NAMALWA (cell line): ENCODE data around the gene TPRG1L.

Source experiments
- DNase-seq: peaks from one replicate; pipeline ENCODE4 v3.0.0-alpha.2; 2015; ENCODE audit warnings: low spot score

Gene TPRG1L

GRCh38 chr1:3663999-3664699 is 39.3 kb downstream of the TPRG1L start:
- DNase-seq: peak; percentile 33

- DNase-seq: peak; percentile 83
Observed at GRCh38 chr1:3664700-3665375, 40.0 kb downstream of the TPRG1L start.

DNA sequence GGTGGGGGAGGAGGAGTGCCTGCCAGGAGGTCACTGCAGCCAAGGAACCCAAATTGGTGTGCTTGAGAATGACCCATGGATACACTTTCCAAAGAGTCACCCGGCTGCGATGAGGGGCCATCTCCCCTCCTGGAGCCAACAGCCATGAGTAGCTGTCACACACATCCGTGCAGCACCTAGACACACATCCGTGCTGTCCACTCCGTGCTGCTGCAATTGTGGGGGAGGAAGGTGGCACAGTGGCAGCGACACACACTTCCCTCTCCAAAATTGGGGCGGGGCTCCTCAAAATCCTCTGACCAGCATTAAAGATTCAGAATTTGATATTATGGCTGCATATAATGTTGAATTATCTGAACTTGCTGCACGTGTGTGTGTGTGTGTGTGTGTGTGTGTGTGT is 43.3 kb downstream of the TPRG1L start:
- no peak for DNase-seq

GRCh38 chr1:3668585-3669300 is 43.9 kb downstream of the TPRG1L start:
- DNase-seq: no peak

GRCh38 chr1:3669421-3669821 is 44.6 kb downstream of the TPRG1L start:
- no peak for DNase-seq

GRCh38 chr1:3669971-3670431 is 45.2 kb downstream of the TPRG1L start:
- DNase-seq: no peak

GRCh38 chr1:3670823-3671265 is 46.0 kb downstream of the TPRG1L start:
- DNase-seq: no peak

- DNase-seq: no peak
Observed at GRCh38 chr1:3671371-3672180, 46.8 kb downstream of the TPRG1L start.

- no peak for DNase-seq
Observed at GRCh38 chr1:3672231-3672970, 47.6 kb downstream of the TPRG1L start.

- no peak for DNase-seq
Observed at GRCh38 chr1:3672971-3673361, 48.2 kb downstream of the TPRG1L start.

DNA sequence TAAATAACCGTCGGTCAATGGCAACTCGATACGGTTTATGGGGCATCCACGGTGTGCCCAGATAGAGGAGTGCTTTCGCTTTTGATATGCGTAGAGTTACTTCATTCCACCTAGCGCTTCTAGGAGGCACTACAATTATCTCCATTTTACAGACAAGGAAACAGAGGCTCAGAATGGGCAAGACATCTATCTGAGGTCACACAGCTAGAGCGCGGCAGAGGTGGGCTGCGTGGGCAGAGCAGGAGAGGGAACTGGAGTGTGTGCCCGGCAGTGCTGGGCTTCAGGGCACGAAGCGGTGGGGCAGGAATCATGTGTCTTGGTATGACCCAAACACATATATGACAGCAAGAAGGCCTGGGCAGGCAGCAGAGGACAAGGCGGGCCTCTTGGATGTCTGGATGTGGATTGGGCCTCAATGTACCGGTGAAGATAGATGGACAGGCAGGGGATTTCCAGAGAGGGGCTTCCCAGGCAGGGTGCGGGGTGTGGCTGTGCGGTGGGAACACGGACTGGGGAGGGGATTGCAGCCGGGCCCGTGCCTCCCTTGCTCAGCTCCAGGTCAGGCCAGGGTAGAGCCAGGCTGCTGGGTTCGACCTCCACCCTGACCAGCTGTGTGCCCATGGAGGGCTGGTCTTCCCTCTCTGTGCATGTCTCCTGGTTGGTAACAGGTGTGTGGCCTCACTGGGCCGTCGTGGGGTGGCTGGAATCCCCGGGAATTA is 48.7 kb downstream of the TPRG1L start:
- DNase-seq: peak; percentile 49

DNA sequence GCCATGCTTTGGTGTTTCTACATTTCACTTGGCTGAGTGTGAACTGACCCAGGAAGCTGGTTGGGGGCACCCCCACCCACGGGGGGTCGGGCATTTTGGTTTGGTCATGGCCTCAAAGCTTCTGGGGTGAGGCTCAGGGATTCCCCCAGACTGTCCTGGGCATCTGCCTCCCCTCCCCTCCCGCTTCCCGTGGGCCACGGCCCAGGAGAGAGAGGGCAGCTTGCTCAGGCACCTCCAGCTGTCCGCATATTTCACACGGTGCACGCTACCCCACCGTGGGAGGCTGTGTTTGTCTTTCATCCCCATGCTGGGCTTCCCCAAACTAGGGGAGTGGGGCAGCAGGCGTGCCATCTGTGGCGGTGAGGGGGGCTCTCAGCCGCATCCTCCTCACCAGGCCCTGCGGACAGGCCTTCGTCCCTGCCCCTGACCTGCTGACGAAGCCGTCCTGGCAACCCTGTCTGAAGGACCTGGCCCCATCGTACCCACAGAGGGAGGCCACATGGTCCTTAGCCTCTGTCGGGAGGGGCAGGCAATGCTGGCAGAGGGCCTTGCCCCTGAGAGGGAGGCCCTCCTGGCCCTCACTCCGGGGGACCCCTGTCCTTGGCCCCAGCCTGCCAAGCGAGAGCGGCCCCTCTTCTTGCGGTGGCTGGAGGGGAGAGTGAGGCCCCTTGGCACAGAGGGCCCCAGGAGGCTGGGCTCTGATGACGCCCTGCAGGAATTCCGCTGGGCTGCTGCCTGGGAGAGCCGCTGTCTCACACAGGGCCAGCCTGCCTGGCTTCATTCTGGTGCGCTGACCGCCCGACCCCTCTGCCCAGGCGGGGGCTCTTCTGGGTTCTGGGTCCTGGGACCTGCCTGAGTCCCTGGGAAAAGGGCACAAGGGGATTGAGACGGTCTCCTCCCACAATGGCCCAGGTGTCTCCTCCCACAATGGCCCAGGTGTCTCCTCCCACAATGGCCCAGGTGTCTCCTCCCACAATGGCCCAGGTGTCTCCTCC is 49.6 kb downstream of the TPRG1L start:
- no peak for DNase-seq

DNA sequence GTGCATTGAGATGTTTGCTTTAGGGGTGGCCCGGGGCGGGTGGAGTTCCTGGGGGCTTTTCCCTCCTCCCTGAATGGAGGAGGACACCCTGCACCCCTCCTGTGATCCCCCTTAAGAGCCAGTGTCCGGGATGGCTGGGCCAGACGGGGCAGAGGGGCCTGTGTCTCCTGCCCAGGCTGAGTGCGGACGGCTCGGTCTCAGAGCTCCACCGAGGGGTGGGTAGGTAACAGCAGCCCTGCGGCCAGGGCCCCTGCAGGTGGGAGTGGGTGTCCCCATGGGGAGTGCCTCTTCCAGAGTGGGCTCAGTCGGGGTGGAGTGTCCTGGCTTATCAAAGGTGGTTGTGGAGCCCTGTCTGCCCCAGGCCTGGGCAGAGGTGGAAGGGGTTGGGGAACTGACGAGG is 50.6 kb downstream of the TPRG1L start:
- DNase-seq: no peak

DNA sequence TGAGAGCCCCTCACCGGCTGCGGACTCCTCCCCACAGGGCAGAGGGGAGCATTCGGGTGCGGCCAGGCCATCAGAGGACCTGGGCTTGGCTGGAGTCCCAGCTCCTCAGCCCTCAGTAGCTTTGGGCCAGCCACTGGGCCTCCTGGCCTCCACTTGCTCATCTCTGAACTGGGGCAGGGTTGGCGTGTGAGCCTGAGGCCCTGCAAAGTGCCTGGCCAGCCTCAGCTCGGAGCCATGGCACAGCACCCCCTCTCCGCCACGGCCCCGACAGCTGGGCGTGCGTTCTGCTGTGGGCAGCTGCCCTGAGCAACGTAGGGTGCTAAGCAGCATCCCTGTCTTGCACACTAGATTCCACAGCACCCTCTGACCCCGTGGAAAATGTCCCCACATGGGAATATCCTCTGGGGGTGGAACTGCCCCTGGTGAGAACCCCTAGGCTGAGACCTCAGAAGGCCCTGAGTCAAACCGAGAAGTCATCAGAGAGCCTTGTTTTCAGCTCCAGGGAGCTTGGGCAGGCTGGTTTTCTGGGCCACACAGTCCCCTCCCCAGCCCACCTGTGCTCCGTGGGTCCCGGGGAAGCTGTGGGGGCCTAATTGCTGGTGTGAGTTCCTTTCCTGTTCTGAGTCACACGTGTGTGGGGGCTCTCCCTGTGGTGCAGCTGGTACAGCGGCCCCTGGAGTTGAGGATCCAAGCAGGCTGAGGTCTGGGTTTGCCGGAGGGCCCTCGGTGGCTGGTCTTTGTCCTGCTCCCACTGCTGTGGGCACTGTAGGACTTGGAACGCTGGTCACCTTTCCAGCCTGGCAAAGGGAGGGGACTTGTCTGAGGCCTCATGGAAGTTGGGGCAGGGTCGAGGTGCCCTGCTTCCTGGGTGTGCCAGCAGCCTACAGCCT is 52.0 kb downstream of the TPRG1L start:
- DNase-seq: peak; percentile 73

GRCh38 chr1:3677484-3677883 is 52.7 kb downstream of the TPRG1L start:
- peak; percentile 72 for DNase-seq

GRCh38 chr1:3678361-3679097 is 53.7 kb downstream of the TPRG1L start:
- DNase-seq: peak; percentile 28

DNA sequence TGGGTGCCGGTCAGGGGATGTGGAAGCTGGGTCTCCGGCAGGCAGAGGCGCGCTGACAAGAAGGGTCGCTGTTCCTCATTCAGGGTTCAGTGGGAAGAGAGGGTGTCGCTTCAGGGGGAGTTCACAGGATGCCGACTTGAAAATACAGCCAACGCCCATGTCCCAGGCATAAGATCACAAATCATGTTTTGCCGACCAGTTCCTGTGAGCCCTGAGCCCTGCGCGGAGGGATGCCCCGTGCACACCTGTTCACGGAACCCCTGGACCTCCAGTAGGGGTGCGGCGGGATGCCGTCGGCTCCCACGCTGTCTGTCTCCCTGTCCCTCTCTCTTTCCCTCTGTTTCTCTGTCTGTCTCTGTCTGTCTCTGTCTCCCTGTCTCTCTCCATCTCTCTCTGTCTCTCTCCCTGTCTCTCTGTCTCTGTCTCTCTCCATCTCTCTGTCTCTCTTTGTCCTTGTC is 54.3 kb downstream of the TPRG1L start:
- DNase-seq: no peak
